ENCODE measurements around the gene MED13L.

Gene MED13L

DNA sequence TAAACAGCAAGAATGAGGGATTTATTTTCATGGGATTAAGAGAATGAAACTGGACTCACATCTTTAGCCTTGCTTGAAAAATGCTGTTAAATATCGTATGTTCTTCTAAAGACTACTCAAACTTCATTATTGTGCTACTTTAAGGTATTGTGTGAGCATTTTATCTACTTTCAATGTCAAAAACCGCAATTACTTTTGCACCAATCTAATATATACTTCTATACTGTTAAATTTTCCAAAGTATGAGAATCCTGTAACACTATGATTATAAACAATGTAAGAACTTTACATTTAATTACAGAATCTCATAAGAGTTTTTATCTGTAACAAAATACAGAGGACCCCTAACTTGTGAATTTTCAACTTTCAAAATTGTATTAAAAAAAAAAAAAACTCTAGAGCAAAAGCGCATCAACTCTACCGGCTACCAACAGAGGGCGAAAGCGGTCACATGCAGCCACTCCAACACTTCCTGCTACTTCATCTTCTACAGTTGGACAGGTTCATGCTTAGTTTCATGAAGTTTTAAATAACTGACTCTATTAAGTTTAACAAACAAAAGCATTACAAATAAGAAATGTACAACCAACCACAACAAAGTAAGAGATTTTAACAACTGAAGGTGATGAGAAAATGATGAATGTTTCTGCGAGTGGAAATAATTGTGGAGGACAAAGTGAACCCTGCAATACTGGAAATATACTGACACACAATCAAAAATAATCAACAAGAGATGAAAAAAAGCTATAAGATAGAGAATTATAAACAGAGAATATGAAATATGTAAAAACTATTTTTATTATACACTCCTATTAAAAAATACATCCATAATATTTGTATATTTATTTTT is 210.9 kb downstream of the MED13L start:
- DNase-seq (ENCODE audit: extremely low read depth in 1 of 2, low read depth in 1 of 2): peak; percentile 7 to 33

GRCh38 chr12:116065606-116066005 is 211.9 kb downstream of the MED13L start:
- DNase-seq (ENCODE audit: extremely low read depth in 1 of 2, low read depth in 1 of 2): no peak

GRCh38 chr12:116064493-116064892 is 213.0 kb downstream of the MED13L start:
- no peak for DNase-seq (ENCODE audit: extremely low read depth in 1 of 2, low read depth in 1 of 2)

DNA sequence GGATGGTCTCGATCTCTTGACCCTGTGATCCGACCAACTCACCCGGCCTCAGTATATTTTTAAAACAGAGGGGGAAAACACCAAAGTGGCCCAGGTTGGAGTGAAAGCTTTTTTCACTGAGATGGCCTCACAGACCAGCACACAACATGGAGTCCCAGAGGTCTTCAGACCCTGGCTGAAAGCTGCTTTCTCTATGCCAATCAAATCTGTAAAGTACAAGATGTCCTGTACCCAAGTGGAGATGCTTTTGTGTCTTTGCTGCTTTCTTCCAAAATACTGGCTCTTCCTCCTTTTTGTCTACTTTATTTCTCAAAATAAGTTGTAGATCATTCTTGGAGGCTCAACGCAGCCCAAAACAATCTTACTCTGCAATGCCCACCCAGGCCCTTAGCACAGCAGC is 214.8 kb downstream of the MED13L start:
- no peak for DNase-seq (ENCODE audit: extremely low read depth in 1 of 2, low read depth in 1 of 2)

GRCh38 chr12:116060764-116061163 is 216.7 kb downstream of the MED13L start:
- no peak for DNase-seq (ENCODE audit: extremely low read depth in 1 of 2, low read depth in 1 of 2)

DNA sequence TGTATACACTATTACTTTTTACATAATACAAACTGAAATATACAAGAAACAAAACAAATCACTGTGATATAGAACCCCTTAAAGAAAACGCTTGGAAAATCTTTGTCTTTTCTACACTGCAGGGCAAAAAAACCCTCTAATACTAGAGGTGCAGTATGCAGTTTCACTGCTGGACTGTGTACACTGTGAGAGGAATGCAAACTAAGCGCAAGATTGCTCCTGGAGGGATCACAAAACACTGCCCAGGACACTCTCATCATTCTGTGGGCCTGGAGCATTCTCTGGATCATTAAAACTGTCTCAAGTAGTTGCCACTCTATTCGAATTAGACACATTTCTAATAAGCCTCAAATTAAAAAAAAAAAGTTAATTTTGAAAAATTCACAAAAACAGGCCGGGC is 217.6 kb downstream of the MED13L start:
- DNase-seq (ENCODE audit: extremely low read depth in 1 of 2, low read depth in 1 of 2): no peak

- no peak for DNase-seq (ENCODE audit: extremely low read depth in 1 of 2, low read depth in 1 of 2)
Measured at GRCh38 chr12:116058574-116058973, 218.9 kb downstream of the MED13L start.

DNA sequence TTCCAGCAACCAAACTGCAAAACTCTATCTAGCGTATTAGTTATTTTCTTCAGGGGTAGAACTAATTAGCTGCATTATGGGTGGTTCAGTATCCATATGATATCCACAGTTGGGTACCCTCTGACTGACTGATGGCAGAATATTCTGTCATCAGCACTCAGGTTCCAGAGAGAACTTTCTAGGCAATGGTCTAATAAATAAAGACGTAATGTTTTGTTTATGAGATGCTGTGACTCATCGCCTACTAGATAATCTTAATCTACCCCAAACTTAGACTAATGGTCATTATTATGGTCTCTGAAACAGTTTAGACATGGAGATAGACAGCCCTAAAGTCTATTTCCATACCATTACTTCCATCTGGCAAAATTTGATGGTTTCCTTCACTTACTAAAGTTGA is 220.1 kb downstream of the MED13L start:
- no peak for DNase-seq (ENCODE audit: extremely low read depth in 1 of 2, low read depth in 1 of 2)

GRCh38 chr12:116055895-116056607 is 221.4 kb downstream of the MED13L start:
- no peak for DNase-seq (ENCODE audit: extremely low read depth in 1 of 2, low read depth in 1 of 2)

DNA sequence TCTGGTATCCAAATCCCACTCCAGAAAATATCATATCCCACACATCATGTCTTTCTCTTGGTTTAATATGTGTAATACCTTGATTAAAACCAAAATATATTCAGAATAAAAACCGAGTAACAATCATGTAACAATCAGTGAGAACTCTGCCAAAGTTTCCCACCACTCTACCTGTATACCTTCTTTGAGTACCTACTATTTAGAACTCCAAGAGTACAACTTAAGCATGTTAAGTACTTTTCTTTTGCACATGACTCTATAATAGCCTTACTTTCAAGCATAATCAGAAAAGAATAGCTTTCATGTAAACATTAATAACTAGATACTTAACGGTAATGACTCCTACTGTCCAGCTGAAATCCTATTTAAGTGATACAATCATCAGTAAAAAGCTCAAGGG is 223.2 kb downstream of the MED13L start:
- DNase-seq (ENCODE audit: extremely low read depth in 1 of 2, low read depth in 1 of 2): no peak

GRCh38 chr12:116053479-116054200 is 223.9 kb downstream of the MED13L start:
- no peak for DNase-seq (ENCODE audit: extremely low read depth in 1 of 2, low read depth in 1 of 2)

GRCh38 chr12:116050275-116050674 is 227.2 kb downstream of the MED13L start:
- no peak for DNase-seq (ENCODE audit: extremely low read depth in 1 of 2, low read depth in 1 of 2)

- DNase-seq (ENCODE audit: extremely low read depth in 1 of 2, low read depth in 1 of 2): no peak
Measured at GRCh38 chr12:116048879-116049278, 228.6 kb downstream of the MED13L start.

DNA sequence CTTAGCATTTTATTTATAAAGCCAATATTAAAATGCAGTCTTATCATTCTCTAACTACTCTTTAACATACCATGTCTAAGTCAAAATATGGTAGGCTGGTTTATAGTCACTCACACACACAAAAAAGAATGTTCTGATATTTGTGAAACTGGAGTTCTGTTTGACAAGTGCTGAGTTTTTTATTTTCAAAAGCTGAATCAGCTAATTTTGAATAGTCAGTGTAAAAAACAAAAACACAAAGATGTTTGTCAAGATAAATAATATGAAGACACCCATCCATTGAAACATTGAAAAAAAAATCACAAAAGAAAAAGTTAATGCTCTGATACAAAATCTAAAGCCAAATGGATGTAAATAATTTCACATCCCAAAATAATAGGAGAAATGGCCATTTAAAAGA is 231.5 kb downstream of the MED13L start:
- no peak for DNase-seq (ENCODE audit: extremely low read depth in 1 of 2, low read depth in 1 of 2)

DNA sequence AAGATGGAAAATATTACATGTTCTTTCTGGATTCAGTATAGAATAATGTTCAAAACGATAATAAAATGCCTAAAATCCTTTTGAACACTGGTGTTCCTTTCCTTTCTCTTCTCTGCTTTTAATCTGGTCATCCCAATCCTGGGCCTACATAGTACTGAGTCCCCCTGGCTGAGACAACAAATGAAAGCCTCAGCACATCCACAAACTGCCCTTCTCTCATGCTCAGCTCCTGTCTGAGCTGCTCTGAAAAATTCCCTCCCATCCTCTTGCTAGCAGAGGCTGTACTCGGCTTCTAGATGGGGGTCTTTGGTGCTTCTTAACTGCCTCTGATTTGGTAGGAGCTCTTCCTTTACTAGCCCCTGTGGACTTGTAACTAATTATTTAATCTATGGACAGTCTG is 232.3 kb downstream of the MED13L start:
- DNase-seq (ENCODE audit: extremely low read depth in 1 of 2, low read depth in 1 of 2): no peak

GRCh38 chr12:116043659-116044535 is 233.6 kb downstream of the MED13L start:
- DNase-seq (ENCODE audit: extremely low read depth in 1 of 2, low read depth in 1 of 2): no peak

GRCh38 chr12:116040402-116040801 is 237.1 kb downstream of the MED13L start:
- no peak for DNase-seq (ENCODE audit: extremely low read depth in 1 of 2, low read depth in 1 of 2)

DNA sequence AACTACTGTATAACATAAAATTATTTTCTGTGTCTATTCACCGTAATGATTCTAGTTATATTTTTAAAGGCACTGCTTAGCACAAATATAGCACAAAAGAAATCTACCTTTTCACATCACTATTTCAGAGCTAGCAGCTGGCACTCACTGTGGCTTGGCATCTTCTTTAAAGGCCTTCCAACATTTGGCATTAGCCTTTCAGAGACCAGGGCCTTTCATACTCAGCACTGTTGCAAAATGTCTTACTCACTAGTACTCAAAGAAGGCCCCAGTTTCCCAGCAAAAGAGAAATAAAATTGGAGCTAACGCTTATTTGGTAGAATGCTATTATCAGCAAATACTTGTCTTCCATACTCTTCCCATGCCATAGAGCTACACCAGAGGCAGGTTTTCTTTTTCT is 238.4 kb downstream of the MED13L start:
- DNase-seq (ENCODE audit: extremely low read depth in 1 of 2, low read depth in 1 of 2): no peak

- DNase-seq (ENCODE audit: extremely low read depth in 1 of 2, low read depth in 1 of 2): no peak
Measured at GRCh38 chr12:116037941-116038837, 239.3 kb downstream of the MED13L start.

DNA sequence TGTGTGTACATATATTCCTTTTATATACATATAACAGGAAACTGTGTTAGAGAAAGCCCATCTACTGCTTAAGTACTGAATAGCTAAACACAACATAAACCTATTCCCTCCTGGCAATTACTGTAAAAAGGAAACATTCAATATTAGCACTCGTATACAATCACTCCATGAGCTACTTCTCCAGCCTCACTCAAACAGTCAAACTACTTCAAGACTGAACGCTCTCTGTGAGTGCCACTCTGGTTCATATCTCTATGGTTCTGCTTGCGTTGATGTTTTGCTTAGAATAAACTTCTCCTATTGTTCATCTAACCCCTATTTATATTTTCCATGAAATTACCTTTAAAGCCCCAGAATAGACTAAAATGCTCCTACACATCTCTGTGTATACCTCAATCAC is 243.7 kb downstream of the MED13L start:
- no peak for DNase-seq (ENCODE audit: extremely low read depth in 1 of 2, low read depth in 1 of 2)

All from activated CD8-positive, alpha-beta memory T cell treated with anti-CD3 and anti-CD28 coated beads for 1 hour (primary cell).